ENCODE data around the gene ZNF630.

DNA sequence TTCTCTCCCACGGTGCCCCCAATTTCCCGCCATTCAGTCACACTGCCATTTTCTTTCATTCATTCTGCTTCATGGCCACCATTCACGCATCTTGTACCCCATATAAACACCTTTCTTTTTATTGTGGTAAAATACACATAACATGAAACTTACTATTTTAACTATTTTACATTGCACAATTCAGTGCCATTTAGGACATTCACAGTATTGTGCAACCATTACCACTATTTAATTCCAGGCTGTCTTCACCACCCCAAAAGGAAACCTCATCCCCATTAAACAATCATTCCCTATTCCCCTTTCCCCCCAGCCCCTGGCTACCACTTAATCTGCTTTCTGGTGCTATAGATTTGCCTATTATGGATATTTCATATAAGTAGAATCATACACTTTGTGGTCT lies 48.7 kb downstream of the ZNF630 start:
- TF ChIP-seq, protein P1, sequence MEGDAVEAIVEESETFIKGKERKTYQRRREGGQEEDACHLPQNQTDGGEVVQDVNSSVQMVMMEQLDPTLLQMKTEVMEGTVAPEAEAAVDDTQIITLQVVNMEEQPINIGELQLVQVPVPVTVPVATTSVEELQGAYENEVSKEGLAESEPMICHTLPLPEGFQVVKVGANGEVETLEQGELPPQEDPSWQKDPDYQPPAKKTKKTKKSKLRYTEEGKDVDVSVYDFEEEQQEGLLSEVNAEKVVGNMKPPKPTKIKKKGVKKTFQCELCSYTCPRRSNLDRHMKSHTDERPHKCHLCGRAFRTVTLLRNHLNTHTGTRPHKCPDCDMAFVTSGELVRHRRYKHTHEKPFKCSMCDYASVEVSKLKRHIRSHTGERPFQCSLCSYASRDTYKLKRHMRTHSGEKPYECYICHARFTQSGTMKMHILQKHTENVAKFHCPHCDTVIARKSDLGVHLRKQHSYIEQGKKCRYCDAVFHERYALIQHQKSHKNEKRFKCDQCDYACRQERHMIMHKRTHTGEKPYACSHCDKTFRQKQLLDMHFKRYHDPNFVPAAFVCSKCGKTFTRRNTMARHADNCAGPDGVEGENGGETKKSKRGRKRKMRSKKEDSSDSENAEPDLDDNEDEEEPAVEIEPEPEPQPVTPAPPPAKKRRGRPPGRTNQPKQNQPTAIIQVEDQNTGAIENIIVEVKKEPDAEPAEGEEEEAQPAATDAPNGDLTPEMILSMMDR (conservative IDR thresholded peaks at IDR 0.05), result no peak
- TF ChIP-seq ZFX (IDR thresholded peaks at IDR 0.05), result no peak
